MM.1S (cell line): ENCODE results near the gene TPM2.
A peak's percentile ranks its signal among the peaks of the same experiment; 100 is the strongest.

Experiments
- DNase-seq: peaks from one replicate; pipeline ENCODE4 v3.0.0-alpha.2; 2015
- H2AFZ ChIP-seq: fragments of 300-600 bp; sonication (generic); 2 replicates; pipeline ENCODE4 v1.6.0; 2016; ENCODE audit warnings: antibody characterized with exemption, low read length
- H3F3A ChIP-seq: fragments of 300-600 bp; sonication (generic); 2 replicates; pipeline ENCODE4 v1.6.1; 2016; ENCODE audit warnings: mild to moderate bottlenecking, antibody characterized with exemption, low read length, moderate library complexity, mixed read lengths; ENCODE audit not compliant: insufficient read depth
- H3K27ac ChIP-seq: fragments of 300-600 bp; sonication (generic); 2 replicates; pipeline ENCODE4 v1.5.1; 2016; ENCODE audit warnings: mild to moderate bottlenecking, low read length
- H3K27me3 ChIP-seq: fragments of 300-600 bp; sonication (generic); replicated peaks from 2 replicates; pipeline ENCODE4 v1.6.0; 2016; ENCODE audit warnings: low read length; ENCODE audit not compliant: insufficient read depth
- H3K36me3 ChIP-seq: fragments of 300-600 bp; sonication (generic); replicated peaks from 2 replicates; pipeline ENCODE4 v1.6.1; 2016; ENCODE audit warnings: mild to moderate bottlenecking, low read length, mixed read lengths; ENCODE audit not compliant: insufficient read depth
- H3K4me1 ChIP-seq: fragments of 300-600 bp; sonication (generic); 2 replicates; pipeline ENCODE4 v1.6.1; 2016; ENCODE audit warnings: low read length, mixed read lengths
- H3K4me2 ChIP-seq: fragments of 300-600 bp; sonication (generic); 2 replicates; pipeline ENCODE4 v1.6.0; 2016; ENCODE audit warnings: low read depth, low read length
- H3K4me3 ChIP-seq: fragments of 300-600 bp; sonication (generic); 2 replicates; pipeline ENCODE4 v1.5.1; 2016; ENCODE audit warnings: low read length, mixed read lengths
- H3K79me2 ChIP-seq: fragments of 300-600 bp; sonication (generic); 2 replicates; pipeline ENCODE4 v1.6.1; 2016; ENCODE audit warnings: mixed run types, low read length, mixed read lengths
- H3K9ac ChIP-seq: fragments of 300-600 bp; sonication (generic); 2 replicates; pipeline ENCODE4 v1.6.1; 2016; ENCODE audit warnings: low read length, mixed read lengths
- H3K9me2 ChIP-seq: fragments of 300-600 bp; sonication (generic); replicated peaks from 2 replicates; pipeline ENCODE4 v1.6.1; 2016; ENCODE audit warnings: mild to moderate bottlenecking, low read length, mixed read lengths; ENCODE audit not compliant: insufficient read depth
- H3K9me3 ChIP-seq: fragments of 300-600 bp; sonication (generic); replicated peaks from 2 replicates; pipeline ENCODE4 v1.6.1; 2016; ENCODE audit warnings: mild to moderate bottlenecking, low read length, mixed read lengths; ENCODE audit not compliant: insufficient read depth
- H4K20me1 ChIP-seq: fragments of 300-600 bp; sonication (generic); 2 replicates; pipeline ENCODE4 v1.6.1; 2016; ENCODE audit warnings: mild to moderate bottlenecking, low read length, moderate library complexity, mixed read lengths; ENCODE audit not compliant: insufficient read depth
- CTCF ChIP-seq: fragments of 300-600 bp; sonication (generic); IDR thresholded peaks from 2 replicates; pipeline ENCODE4 v1.5.1; 2016; ENCODE audit warnings: antibody characterized with exemption, low read length, mixed read lengths
- EZH2 ChIP-seq: fragments of 300-600 bp; sonication (generic); optimal IDR thresholded peaks from 2 replicates; pipeline ENCODE3; 2017; ENCODE audit warnings: low read depth, mild to moderate bottlenecking, antibody characterized with exemption, low read length, mixed read lengths
- EZH2phosphoT487 ChIP-seq: fragments of 300-600 bp; sonication (generic); IDR thresholded peaks from 2 replicates; pipeline ENCODE4 v1.6.1; 2018; ENCODE audit warnings: antibody characterized with exemption, low read length

Gene TPM2

GRCh38 chr9:35730486-35730854, 40.7 kb upstream of the TPM2 start:
- no peaks in the 10 kb centered on the region for H3K36me3 ChIP-seq
- TF ChIP-seq EZH2phosphoT487 (no peak), CTCF (no peak), EZH2 (no peak)
- H3K4me1 ChIP-seq = peaks cover 31% of the 10 kb centered on the region
- no peaks in the 10 kb centered on the region for H3K27me3 ChIP-seq
- H3K79me2 ChIP-seq = peaks cover 80% of the 10 kb centered on the region
- H3F3A ChIP-seq = peaks cover 26% of the 10 kb centered on the region; the same call in 1 of the 2 replicates
- no peak overlapping the region for H3K9ac ChIP-seq
- H3K27ac ChIP-seq = no peak overlapping the region
- H3K9me2 ChIP-seq = no peaks in the 10 kb centered on the region
- no peaks in the 10 kb centered on the region for H4K20me1 ChIP-seq
- peak overlapping the region; percentile 90 for H3K4me3 ChIP-seq
- no peak overlapping the region for H2AFZ ChIP-seq
- H3K9me3 ChIP-seq = no peaks in the 10 kb centered on the region
- H3K4me2 ChIP-seq = peak overlapping the region; percentile 94
- no peak for DNase-seq

- TF ChIP-seq EZH2phosphoT487 (no peak), CTCF (peak; percentile 56), EZH2 (no peak)
- Histone ChIP-seq H3K4me2 (peak overlapping the region; percentile 94), H4K20me1 (no peaks in the 10 kb centered on the region), H3K9me2 (no peaks in the 10 kb centered on the region), H3K27me3 (no peaks in the 10 kb centered on the region), H3K9ac (no peak overlapping the region), H2AFZ (no peak overlapping the region), H3K4me3 (peak overlapping the region; percentile 6; the same call in 1 of the 2 replicates), H3K79me2 (peaks cover 75% of the 10 kb centered on the region), H3K36me3 (no peaks in the 10 kb centered on the region), H3K27ac (no peak overlapping the region), H3K4me1 (peaks cover 31% of the 10 kb centered on the region), H3K9me3 (no peaks in the 10 kb centered on the region), H3F3A (peaks cover 26% of the 10 kb centered on the region; the same call in 1 of the 2 replicates)
- DNase-seq = peak; percentile 24
Measured at GRCh38 chr9:35729700-35730485, 40.2 kb upstream of the TPM2 start.

GRCh38 chr9:35729101-35729500, 39.4 kb upstream of the TPM2 start:
- TF ChIP-seq EZH2 = no peak
- TF ChIP-seq EZH2phosphoT487 = no peak
- TF ChIP-seq CTCF = no peak
- peak overlapping the region; percentile 94; the same call in 1 of the 2 replicates for H3K4me2 ChIP-seq
- no peaks in the 10 kb centered on the region; the same call in 1 of the 2 replicates for H3K36me3 ChIP-seq
- H4K20me1 ChIP-seq = no peaks in the 10 kb centered on the region
- peaks cover 31% of the 10 kb centered on the region for H3K4me1 ChIP-seq
- no peak overlapping the region for H3K4me3 ChIP-seq
- no peak overlapping the region for H3K27ac ChIP-seq
- DNase-seq = no peak
- no peak overlapping the region for H3K9ac ChIP-seq
- H2AFZ ChIP-seq = no peak overlapping the region
- peaks cover 67% of the 10 kb centered on the region for H3K79me2 ChIP-seq
- no peaks in the 10 kb centered on the region for H3K9me2 ChIP-seq
- peaks cover 26% of the 10 kb centered on the region; the same call in 1 of the 2 replicates for H3F3A ChIP-seq
- H3K27me3 ChIP-seq = no peaks in the 10 kb centered on the region
- no peaks in the 10 kb centered on the region for H3K9me3 ChIP-seq
